GM12878 (cell line): ENCODE results near the gene ANKRD13A. TPM values are rescaled to one million over a fixed set of nuclear protein-coding genes. Genes with fewer than 3 reads are reported as not detected.

ENCODE experiments used
- ATAC-seq: fragments of 200-7000 bp; cut with Tn5 transposase; 3 replicates; pipeline ENCODE4 v1.9.1; 2020; ENCODE audit warnings: mild to moderate bottlenecking, moderate library complexity
- BruUV-seq: library from RNA; stranded (reverse); fragments of 400-500 nt; replicated peaks from 2 replicates; lab custom pipeline; 2021; lab: Mats Ljungman, UMichigan
- CTCF ChIA-PET: fragments of 300-600 bp; sonication (Branson Sonifier 250); formaldehyde crosslinking; extraction: SDS; loops from one replicate; lab custom pipeline; 2021; ENCODE audit warnings: inconsistent platforms; lab: Yijun Ruan, JAX
- POLR2A ChIA-PET: fragments of 350-600 bp; formaldehyde crosslinking; extraction: SDS; loops from one replicate; lab custom pipeline; 2021; ENCODE audit warnings: inconsistent platforms; lab: Charles Lee
- RAD21 ChIA-PET: fragments of 300-600 bp; sonication (Branson Sonifier 250); formaldehyde crosslinking; loops from one replicate; lab custom pipeline; 2023; ENCODE audit warnings: antibody characterized with exemption; ENCODE audit not compliant: unreplicated experiment; lab: Charles Lee
- SMC1A ChIA-PET: fragments of 300-600 bp; sonication (Branson Sonifier 250); formaldehyde crosslinking; loops from one replicate; lab custom pipeline; 2023; ENCODE audit not compliant: unreplicated experiment, uncharacterized antibody; lab: Charles Lee
- DNase-seq: peaks from one replicate; pipeline ENCODE4 v3.0.0-alpha.2; 2011; ENCODE audit warnings: low read depth, low spot score
- FAIRE-seq: peaks from 3 replicates; lab custom pipeline; 2011; peaks lifted over from hg19 to GRCh38; lab: Jason Lieb, UNC
- H2AFZ ChIP-seq: 2 replicates; pipeline ENCODE4 v1.6.0; 2011; ENCODE audit warnings: low read depth, low read length, control low read depth; ENCODE audit not compliant: control insufficient read depth
- H3K27ac ChIP-seq: 2 replicates; pipeline ENCODE4 v1.5.1; 2011; ENCODE audit warnings: control low read depth; ENCODE audit not compliant: control insufficient read depth, insufficient read depth
- H3K27me3 ChIP-seq, 2 experiments: replicated peaks in 1 of 2; 2 replicates each; pipeline versions ENCODE4 v1.6.0 to v1.6.1; 2011; ENCODE audit warnings: low read length in 1 of 2; ENCODE audit not compliant: control insufficient read depth in 2 of 2, insufficient read depth in 2 of 2
- H3K36me3 ChIP-seq, 2 experiments: 2 replicates each; pipeline ENCODE4 v1.5.1; 2011; ENCODE audit warnings: low read length in 1 of 2; ENCODE audit not compliant: control insufficient read depth in 2 of 2, insufficient read depth in 2 of 2
- H3K4me1 ChIP-seq: 2 replicates; pipeline ENCODE4 v1.6.1; 2011; ENCODE audit warnings: mild to moderate bottlenecking, low read length, moderate library complexity, mixed read lengths; ENCODE audit not compliant: control insufficient read depth, insufficient read depth
- H3K4me2 ChIP-seq: 2 replicates; pipeline ENCODE4 v1.6.0; 2011; ENCODE audit warnings: control low read depth; ENCODE audit not compliant: control insufficient read depth, insufficient read depth
- H3K4me3 ChIP-seq: fragments of 200-600 bp; sonication (generic); 2 replicates; pipeline ENCODE4 v1.5.1; 2016
- H3K79me2 ChIP-seq: 2 replicates; pipeline ENCODE4 v1.6.0; 2011; ENCODE audit warnings: low read length; ENCODE audit not compliant: control insufficient read depth, insufficient read depth
- H3K9ac ChIP-seq: 2 replicates; pipeline ENCODE4 v1.8.0; 2011; ENCODE audit warnings: low read length, control low read depth, mixed read lengths; ENCODE audit not compliant: control insufficient read depth, insufficient read depth
- H3K9me3 ChIP-seq: replicated peaks from 3 replicates; pipeline ENCODE4 v1.5.1; 2011; ENCODE audit warnings: mild to moderate bottlenecking, low read length; ENCODE audit not compliant: control insufficient read depth, insufficient read depth
- H4K20me1 ChIP-seq: 2 replicates; pipeline ENCODE4 v1.6.0; 2011; ENCODE audit not compliant: control insufficient read depth, insufficient read depth
- CBFB ChIP-seq: IDR thresholded peaks from 2 replicates; pipeline ENCODE4 v1.6.1; 2016; ENCODE audit warnings: antibody characterized with exemption, low read depth
- GATAD2B ChIP-seq: fragments of 450-650 bp; conservative IDR thresholded peaks from 2 replicates; pipeline ENCODE4 v1.6.1; 2017; ENCODE audit warnings: low read depth, mild to moderate bottlenecking, moderate library complexity
- MXI1 ChIP-seq: fragments of 150-350 bp; IDR thresholded peaks from 2 replicates; pipeline ENCODE4 v1.6.1; 2011; ENCODE audit warnings: low read depth, mild to moderate bottlenecking, inconsistent platforms, low read length, improper control_type of control experiment
- NFIC ChIP-seq: IDR thresholded peaks from 2 replicates; pipeline ENCODE4 v1.6.1; 2012; ENCODE audit warnings: low read depth, mild to moderate bottlenecking, inconsistent platforms, low read length, moderate library complexity
- NFYB ChIP-seq: IDR thresholded peaks from 2 replicates; pipeline ENCODE4 v1.6.1; 2011; ENCODE audit warnings: low read depth, mild to moderate bottlenecking, low read length, improper control_type of control experiment, moderate library complexity; ENCODE audit not compliant: insufficient read depth
- RCOR1 ChIP-seq: conservative IDR thresholded peaks from 2 replicates; pipeline ENCODE4 v1.6.1; 2012; ENCODE audit warnings: low read depth, low read length, improper control_type of control experiment
- SIN3A ChIP-seq: IDR thresholded peaks from 2 replicates; pipeline ENCODE4 v1.6.1; 2012; ENCODE audit warnings: low read depth, low read length, improper control_type of control experiment
- SMC3 ChIP-seq: IDR thresholded peaks from 2 replicates; pipeline ENCODE4 v1.6.1; 2011; ENCODE audit warnings: low read length, improper control_type of control experiment, borderline replicate concordance
- ZNF217 ChIP-seq: fragments of 450-650 bp; IDR thresholded peaks from 2 replicates; pipeline ENCODE4 v1.6.1; 2017; ENCODE audit warnings: antibody characterized with exemption, mild to moderate bottlenecking
- ZNF24 ChIP-seq: fragments of 450-650 bp; IDR thresholded peaks from 2 replicates; pipeline ENCODE4 v1.6.1; 2017; ENCODE audit warnings: antibody characterized with exemption, mild to moderate bottlenecking
- WGBS: methylation state at CpG from one replicate; pipeline ENCODE4 v1.1.6; 2016; ENCODE audit warnings: low lambda C conversion rate; ENCODE audit not compliant: insufficient replicate concordance, insufficient coverage; ENCODE audit errors: missing lambda C conversion rate; 5-methylcytosine and 5-hydroxymethylcytosine counted together
- in situ Hi-C: fragments of 300-500 bp; cut with MboI; formaldehyde crosslinking; loops from 9 replicates; pipeline ENCODE4 v1.14.3; 2018; ENCODE audit warnings: mixed read lengths
- intact Hi-C: fragments of 100-400 bp; cut with micrococcal nuclease; formaldehyde crosslinking; loops from one replicate; pipeline ENCODE4 v1.14.2; 2022; ENCODE audit not compliant: unreplicated experiment
- polyA plus RNA-seq, 11 experiments: library from polyadenylated mRNA; depleted of rRNA in 4 of 11; unstranded in 6 of 11; stranded (reverse) in 5 of 11; fragments of >200 nt; fragmentation: Nextera tagmentation in 4 of 11; fragmentation: Illumina TruSeq in 1 of 11; extraction: Ambion mirVana in 4 of 11; extraction: Trizol in 1 of 11; gene quantifications; 1 replicate in 1 of 11; 2 replicates in 10 of 11; pipeline versions ENCODE4 v1.2.1 to v1.2.3, GENCODE V29; 2011 to 2016; ENCODE audit warnings: inconsistent platforms in 2 of 11, missing spikeins in 2 of 11, low read depth in 1 of 11
- total RNA-seq, 4 experiments: library from RNA; depleted of rRNA in 3 of 4; stranded (reverse); fragments of >200 nt in 3 of 4; fragmentation: Illumina TruSeq in 1 of 4; extraction: Trizol in 1 of 4; gene quantifications; 2 replicates each; pipeline versions ENCODE4 v1.2.1 to v1.2.3, GENCODE V29; 2013 to 2021
- TF ChIP-seq, protein P1 (sequence below): fragments of 450-650 bp; IDR thresholded peaks from 2 replicates; pipeline ENCODE4 v1.6.1; 2017; ENCODE audit warnings: mild to moderate bottlenecking, low read depth, inconsistent platforms; ENCODE audit not compliant: poor library complexity, severe bottlenecking

Gene ANKRD13A
- total and polyA plus RNA-seq, 10 of the 15 experiments (the other 5 are each of a cell fraction or from before 2014, with no cell fraction given): 10.2 to 93.4 (median 76.5) TPM

DNA sequence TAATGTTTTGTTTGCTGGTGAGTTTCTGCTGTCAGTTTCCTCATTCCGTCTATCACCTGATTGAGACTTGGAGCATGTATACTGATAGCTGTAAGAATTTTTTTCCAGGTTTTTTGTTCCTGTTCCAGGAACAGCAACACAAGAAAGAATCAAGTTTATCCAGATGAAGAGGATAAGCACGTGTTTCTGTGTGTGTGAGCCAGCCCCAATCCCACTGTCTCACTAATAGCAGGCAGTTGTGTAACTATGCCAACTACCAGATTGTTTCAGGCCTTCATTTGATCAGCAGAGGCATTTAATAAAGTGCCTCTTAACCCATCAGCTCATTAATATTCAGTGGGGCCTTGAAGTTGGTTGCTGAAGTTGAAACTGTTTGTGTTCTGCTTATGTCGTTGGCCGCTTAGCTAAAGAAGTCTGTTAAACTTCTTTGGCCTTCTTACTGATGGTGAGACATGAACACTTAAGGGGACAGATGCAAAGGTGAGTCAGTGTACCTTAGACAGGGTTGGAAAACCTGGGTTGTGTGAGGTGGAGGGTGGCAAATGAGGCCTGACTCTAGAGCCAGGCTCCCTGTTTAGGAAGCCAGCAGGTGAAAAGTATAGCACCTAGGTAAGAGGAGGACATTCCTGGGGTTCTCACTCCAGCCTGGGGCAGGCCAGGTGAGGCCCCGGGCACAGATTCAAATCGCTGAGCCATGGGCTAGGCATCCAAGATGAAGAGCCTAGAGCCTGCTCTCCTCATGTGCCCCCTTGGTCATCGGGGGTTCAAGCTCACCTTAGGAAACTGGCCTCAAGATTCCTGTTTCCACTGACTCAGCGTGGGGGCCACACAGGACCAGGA, 3.7 kb downstream of the ANKRD13A start:
- peaks cover 38% of the 10 kb centered on the region for H3K4me1 ChIP-seq
- intact Hi-C loops (loop anchor here (2.0 kb wide), 1 partner anchor 280 kb away; no protein-coding TSS in a partner anchor), in situ Hi-C loops (no loop called here)
- CTCF ChIA-PET: interaction anchor here (0.7 to 2.6 kb wide), 7 partner anchors 9 to 428 kb away, joined by 3 to 14 read pairs (median 3); no protein-coding TSS in a partner anchor
- RAD21 ChIA-PET: interaction anchor here (0.6 to 3.1 kb wide), 4 partner anchors 8 to 110 kb away, joined by 3 to 12 read pairs (median 6); no protein-coding TSS in a partner anchor
- H2AFZ ChIP-seq: no peak overlapping the region
- peak overlapping the region; percentile 82 for H3K4me2 ChIP-seq
- DNase-seq (no peak), FAIRE-seq (no peak), ATAC-seq (no peak)
- H3K27me3 ChIP-seq: no peaks in the 10 kb centered on the region
- POLR2A ChIA-PET: interaction anchor here (0.6 to 2.6 kb wide), 6 partner anchors 8 to 112 kb away, joined by 3 to 19 read pairs (median 5); no protein-coding TSS in a partner anchor
- peaks cover 0 to 5% of the 10 kb centered on the region in 2 experiments; a peak in 1 of 4 replicates for H3K36me3 ChIP-seq
- TF ChIP-seq ZNF24: no peak
- TF ChIP-seq, protein P1, sequence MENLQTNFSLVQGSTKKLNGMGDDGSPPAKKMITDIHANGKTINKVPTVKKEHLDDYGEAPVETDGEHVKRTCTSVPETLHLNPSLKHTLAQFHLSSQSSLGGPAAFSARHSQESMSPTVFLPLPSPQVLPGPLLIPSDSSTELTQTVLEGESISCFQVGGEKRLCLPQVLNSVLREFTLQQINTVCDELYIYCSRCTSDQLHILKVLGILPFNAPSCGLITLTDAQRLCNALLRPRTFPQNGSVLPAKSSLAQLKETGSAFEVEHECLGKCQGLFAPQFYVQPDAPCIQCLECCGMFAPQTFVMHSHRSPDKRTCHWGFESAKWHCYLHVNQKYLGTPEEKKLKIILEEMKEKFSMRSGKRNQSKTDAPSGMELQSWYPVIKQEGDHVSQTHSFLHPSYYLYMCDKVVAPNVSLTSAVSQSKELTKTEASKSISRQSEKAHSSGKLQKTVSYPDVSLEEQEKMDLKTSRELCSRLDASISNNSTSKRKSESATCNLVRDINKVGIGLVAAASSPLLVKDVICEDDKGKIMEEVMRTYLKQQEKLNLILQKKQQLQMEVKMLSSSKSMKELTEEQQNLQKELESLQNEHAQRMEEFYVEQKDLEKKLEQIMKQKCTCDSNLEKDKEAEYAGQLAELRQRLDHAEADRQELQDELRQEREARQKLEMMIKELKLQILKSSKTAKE: no peak
- no peak for TF ChIP-seq CBFB
- no peak for TF ChIP-seq RCOR1
- no peak for TF ChIP-seq ZNF217
- TF ChIP-seq NFIC: no peak
- TF ChIP-seq NFYB: no peak
- TF ChIP-seq GATAD2B: no peak
- no peak for TF ChIP-seq MXI1
- TF ChIP-seq SIN3A: no peak
- no peak for TF ChIP-seq SMC3
- SMC1A ChIA-PET: interaction anchor here (1.3 to 4.8 kb wide), 9 partner anchors 8 to 156 kb away, joined by 3 to 29 read pairs (median 4); no protein-coding TSS in a partner anchor
- no peaks in the 10 kb centered on the region for H4K20me1 ChIP-seq
- no TSS peak for BruUV-seq
- H3K4me3 ChIP-seq: peak overlapping the region; percentile 92; the same call in 1 of the 2 replicates
- H3K27ac ChIP-seq: peak overlapping the region; percentile 72
- peak overlapping the region; percentile 16 for H3K9ac ChIP-seq
- 36% methylated on average over 8 of the region's 8 CpGs for WGBS
- peaks cover 60% of the 10 kb centered on the region for H3K79me2 ChIP-seq
- no peaks in the 10 kb centered on the region; the same call in 2 of the 3 replicates for H3K9me3 ChIP-seq
